ENCODE measurements around the gene ARPC5.

The ARPC5 gene

DNA sequence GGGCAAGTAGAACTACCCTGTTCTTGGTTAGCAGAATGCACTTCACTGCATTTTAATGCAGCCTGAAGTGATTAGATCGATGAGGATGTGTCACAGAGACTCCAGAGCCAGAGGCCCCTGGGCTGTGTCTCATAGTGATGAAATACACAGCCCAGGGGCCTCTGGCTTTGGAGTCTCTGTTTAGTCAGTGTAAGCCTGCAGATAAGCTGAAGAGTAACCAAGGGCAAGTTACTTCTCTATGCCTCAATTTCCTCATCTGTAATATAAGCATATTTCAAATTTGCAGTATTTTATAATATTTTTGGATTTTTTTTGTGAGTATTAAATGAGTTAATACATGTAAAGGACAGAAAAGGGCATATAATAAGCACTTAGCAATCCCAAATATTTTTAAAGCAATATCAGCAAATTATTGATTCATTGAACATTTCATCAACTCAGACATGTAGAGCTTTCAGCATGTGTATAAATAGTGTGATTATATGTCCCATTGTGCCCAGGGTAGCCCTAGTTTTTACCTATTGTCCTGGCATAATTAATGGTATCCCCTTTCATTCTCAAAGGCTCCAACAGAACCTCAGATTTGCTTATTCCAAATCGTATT lies 41.1 kb upstream of the ARPC5 start:
- H3K79me2 ChIP-seq (ENCODE audit: insufficient read depth, low read length): no peaks in the 10 kb centered on the region
- no peaks in the 10 kb centered on the region for H3K36me3 ChIP-seq (ENCODE audit: insufficient read depth, low read length)
- ATAC-seq (ENCODE audit: insufficient read depth, low read depth) (no peak), DNase-seq (no peak)
- H3K4me3 ChIP-seq (ENCODE audit: low read depth in 1 of 2, low read length in 2 of 2): no peak overlapping the region
- peaks cover 7% of the 10 kb centered on the region for H3K27me3 ChIP-seq (ENCODE audit: insufficient read depth, low read length, poor library complexity)
- H3K9ac ChIP-seq (ENCODE audit: low read depth, low read length): no peak overlapping the region
- H3K4me2 ChIP-seq (ENCODE audit: insufficient read depth, low read length): no peak overlapping the region
- TF ChIP-seq EZH2 (IDR thresholded peaks at IDR 0.05; ENCODE audit: borderline replicate concordance, low read depth, low read length, severe bottlenecking): no peak
- TF ChIP-seq, protein P1, sequence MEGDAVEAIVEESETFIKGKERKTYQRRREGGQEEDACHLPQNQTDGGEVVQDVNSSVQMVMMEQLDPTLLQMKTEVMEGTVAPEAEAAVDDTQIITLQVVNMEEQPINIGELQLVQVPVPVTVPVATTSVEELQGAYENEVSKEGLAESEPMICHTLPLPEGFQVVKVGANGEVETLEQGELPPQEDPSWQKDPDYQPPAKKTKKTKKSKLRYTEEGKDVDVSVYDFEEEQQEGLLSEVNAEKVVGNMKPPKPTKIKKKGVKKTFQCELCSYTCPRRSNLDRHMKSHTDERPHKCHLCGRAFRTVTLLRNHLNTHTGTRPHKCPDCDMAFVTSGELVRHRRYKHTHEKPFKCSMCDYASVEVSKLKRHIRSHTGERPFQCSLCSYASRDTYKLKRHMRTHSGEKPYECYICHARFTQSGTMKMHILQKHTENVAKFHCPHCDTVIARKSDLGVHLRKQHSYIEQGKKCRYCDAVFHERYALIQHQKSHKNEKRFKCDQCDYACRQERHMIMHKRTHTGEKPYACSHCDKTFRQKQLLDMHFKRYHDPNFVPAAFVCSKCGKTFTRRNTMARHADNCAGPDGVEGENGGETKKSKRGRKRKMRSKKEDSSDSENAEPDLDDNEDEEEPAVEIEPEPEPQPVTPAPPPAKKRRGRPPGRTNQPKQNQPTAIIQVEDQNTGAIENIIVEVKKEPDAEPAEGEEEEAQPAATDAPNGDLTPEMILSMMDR (IDR thresholded peaks at IDR 0.05; ENCODE audit: borderline replicate concordance, extremely low read depth, low read length, poor library complexity, severe bottlenecking): no peak
- no peaks in the 10 kb centered on the region for H3K9me3 ChIP-seq (ENCODE audit: insufficient read depth, low read length, severe bottlenecking)
- H4K20me1 ChIP-seq (ENCODE audit: insufficient read depth, low read length): no peaks in the 10 kb centered on the region
- no peaks in the 10 kb centered on the region for H3K4me1 ChIP-seq (ENCODE audit: insufficient read depth, low read length)
- H2AFZ ChIP-seq (ENCODE audit: low read depth, low read length): no peak overlapping the region
- no peak overlapping the region for H3K27ac ChIP-seq (ENCODE audit: low read length)

DNA sequence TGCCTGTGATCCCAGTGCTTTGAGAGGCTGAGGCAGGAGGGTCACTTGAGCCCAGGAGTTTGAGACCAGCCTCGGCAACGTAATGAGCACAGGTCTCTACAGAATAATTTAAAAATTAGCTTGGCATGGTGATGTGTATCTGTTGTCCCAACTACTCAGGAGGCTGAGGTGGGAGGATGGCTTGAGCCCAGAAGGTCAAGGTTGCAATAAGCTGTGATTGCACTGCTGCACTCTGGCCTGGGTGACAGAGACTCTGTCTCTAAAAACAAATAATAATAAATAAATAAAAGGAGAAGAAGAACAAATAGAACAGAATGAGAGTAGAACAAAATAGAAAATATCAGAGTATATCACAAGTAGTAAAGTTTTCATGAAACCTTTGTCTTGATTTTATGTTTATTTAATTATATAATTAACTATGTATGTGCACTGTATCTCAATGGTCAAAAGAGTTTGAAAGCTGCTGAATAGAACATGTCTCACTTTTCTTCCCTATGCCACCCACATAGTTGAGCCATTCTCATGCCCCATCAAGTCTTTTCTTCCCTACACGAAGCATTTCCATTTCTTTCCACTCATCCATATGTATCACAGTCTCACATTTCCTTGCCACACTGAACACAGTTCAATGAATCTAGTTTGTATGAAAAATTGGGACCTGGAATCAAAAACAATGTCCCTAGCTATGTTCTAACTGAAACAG lies 40.5 kb upstream of the ARPC5 start:
- Histone ChIP-seq H3K4me1 (ENCODE audit: insufficient read depth, low read length) (no peaks in the 10 kb centered on the region), H3K27me3 (ENCODE audit: insufficient read depth, low read length, poor library complexity) (peaks cover 7% of the 10 kb centered on the region), H4K20me1 (ENCODE audit: insufficient read depth, low read length) (no peaks in the 10 kb centered on the region), H3K9ac (ENCODE audit: low read depth, low read length) (no peak overlapping the region), H3K36me3 (ENCODE audit: insufficient read depth, low read length) (no peaks in the 10 kb centered on the region), H3K79me2 (ENCODE audit: insufficient read depth, low read length) (no peaks in the 10 kb centered on the region), H3K27ac (ENCODE audit: low read length) (no peak overlapping the region), H2AFZ (ENCODE audit: low read depth, low read length) (no peak overlapping the region), H3K4me3 (ENCODE audit: low read depth in 1 of 2, low read length in 2 of 2) (no peak overlapping the region), H3K9me3 (ENCODE audit: insufficient read depth, low read length, severe bottlenecking) (no peaks in the 10 kb centered on the region), H3K4me2 (ENCODE audit: insufficient read depth, low read length) (no peak overlapping the region)
- DNase-seq (no peak), ATAC-seq (ENCODE audit: insufficient read depth, low read depth) (no peak)
- TF ChIP-seq, protein P1 (IDR thresholded peaks at IDR 0.05; ENCODE audit: borderline replicate concordance, extremely low read depth, low read length, poor library complexity, severe bottlenecking): no peak
- no peak for TF ChIP-seq EZH2 (IDR thresholded peaks at IDR 0.05; ENCODE audit: borderline replicate concordance, low read depth, low read length, severe bottlenecking)

DNA sequence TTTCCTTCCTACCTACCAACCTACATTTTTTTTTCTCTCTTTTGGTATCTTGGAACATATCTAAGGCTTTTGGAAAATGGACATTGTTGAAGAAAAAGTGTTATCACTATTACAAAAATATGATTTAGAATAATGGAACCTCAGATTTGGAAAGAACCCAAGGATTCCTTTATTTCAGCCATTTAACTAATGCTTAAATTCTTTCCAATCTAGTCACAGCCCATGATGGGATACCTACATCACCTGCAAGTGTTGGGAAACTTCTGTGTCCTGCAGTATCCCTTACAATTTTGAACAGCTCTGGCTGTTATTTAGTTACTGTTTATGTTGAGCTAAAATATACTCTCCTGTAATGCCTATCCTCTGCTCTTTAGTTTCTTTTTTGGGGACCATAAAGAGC lies 39.8 kb upstream of the ARPC5 start:
- Histone ChIP-seq H3K79me2 (ENCODE audit: insufficient read depth, low read length) (no peaks in the 10 kb centered on the region), H3K36me3 (ENCODE audit: insufficient read depth, low read length) (no peaks in the 10 kb centered on the region), H3K4me3 (ENCODE audit: low read depth in 1 of 2, low read length in 2 of 2) (no peak overlapping the region), H3K27ac (ENCODE audit: low read length) (no peak overlapping the region), H3K4me1 (ENCODE audit: insufficient read depth, low read length) (no peaks in the 10 kb centered on the region), H3K4me2 (ENCODE audit: insufficient read depth, low read length) (no peak overlapping the region), H3K9ac (ENCODE audit: low read depth, low read length) (no peak overlapping the region), H4K20me1 (ENCODE audit: insufficient read depth, low read length) (no peaks in the 10 kb centered on the region), H2AFZ (ENCODE audit: low read depth, low read length) (no peak overlapping the region), H3K9me3 (ENCODE audit: insufficient read depth, low read length, severe bottlenecking) (no peaks in the 10 kb centered on the region), H3K27me3 (ENCODE audit: insufficient read depth, low read length, poor library complexity) (peaks cover 7% of the 10 kb centered on the region)
- ATAC-seq (ENCODE audit: insufficient read depth, low read depth) (no peak), DNase-seq (no peak)
- TF ChIP-seq, protein P1 (IDR thresholded peaks at IDR 0.05; ENCODE audit: borderline replicate concordance, extremely low read depth, low read length, poor library complexity, severe bottlenecking): no peak
- TF ChIP-seq EZH2 (IDR thresholded peaks at IDR 0.05; ENCODE audit: borderline replicate concordance, low read depth, low read length, severe bottlenecking): no peak

Measured in DND-41 (cell line).